ENCODE measurements around the gene MAGEB2.

MAGEB2 gene

GRCh38 chrX:30246769-30247489 lies 31.6 kb downstream of the MAGEB2 start, which contains the start of gene MAGEB1:
Gene MAGEB1, plus strand, starts transcription at chrX:30247146. Its CDS starts 3,348 bp downstream, at chrX:30250494.
- DNase-seq: no peak
- Mint-ChIP-seq H3K36me3 (ENCODE audit: low read depth) (no peaks in the 10 kb centered on the region), H3K4me3 (no peak within 1 kb of the TSS), H3K9me3 (no peaks in the 10 kb centered on the region), H3K4me1 (ENCODE audit: low read depth) (no peaks in the 10 kb centered on the region), H3K27me3 (peaks cover 13% of the 10 kb centered on the region), H3K27ac (no peak within 1 kb of the TSS)

- Mint-ChIP-seq H3K9me3 (no peaks in the 10 kb centered on the region), H3K27ac (no peak overlapping the region), H3K36me3 (ENCODE audit: low read depth) (no peaks in the 10 kb centered on the region), H3K4me3 (no peak overlapping the region), H3K27me3 (peaks cover 13% of the 10 kb centered on the region), H3K4me1 (ENCODE audit: low read depth) (no peaks in the 10 kb centered on the region)
- DNase-seq: no peak
Measured at GRCh38 chrX:30248854-30249253, 33.5 kb downstream of the MAGEB2 start.

- peaks cover 6% of the 10 kb centered on the region for H3K9me3 Mint-ChIP-seq
- H3K27ac Mint-ChIP-seq: no peak overlapping the region
- no peaks in the 10 kb centered on the region for H3K4me1 Mint-ChIP-seq (ENCODE audit: low read depth)
- peaks cover 2% of the 10 kb centered on the region for H3K27me3 Mint-ChIP-seq
- H3K36me3 Mint-ChIP-seq (ENCODE audit: low read depth): no peaks in the 10 kb centered on the region
- no peak for DNase-seq
- no peak overlapping the region for H3K4me3 Mint-ChIP-seq
Measured at GRCh38 chrX:30253257-30253656, 37.9 kb downstream of the MAGEB2 start.

GRCh38 chrX:30259927-30260326 lies 44.6 kb downstream of the MAGEB2 start:
- no peaks in the 10 kb centered on the region for H3K4me1 Mint-ChIP-seq (ENCODE audit: low read depth)
- no peaks in the 10 kb centered on the region for H3K36me3 Mint-ChIP-seq (ENCODE audit: low read depth)
- H3K4me3 Mint-ChIP-seq: no peak overlapping the region
- no peak for DNase-seq
- peaks cover 6% of the 10 kb centered on the region for H3K9me3 Mint-ChIP-seq
- no peak overlapping the region for H3K27ac Mint-ChIP-seq
- peaks cover 8% of the 10 kb centered on the region for H3K27me3 Mint-ChIP-seq

- H3K4me3 Mint-ChIP-seq: no peak overlapping the region
- no peaks in the 10 kb centered on the region for H3K36me3 Mint-ChIP-seq (ENCODE audit: low read depth)
- H3K4me1 Mint-ChIP-seq (ENCODE audit: low read depth): no peaks in the 10 kb centered on the region
- peaks cover 8% of the 10 kb centered on the region for H3K27me3 Mint-ChIP-seq
- no peak for DNase-seq
- no peak overlapping the region for H3K27ac Mint-ChIP-seq
- H3K9me3 Mint-ChIP-seq: no peaks in the 10 kb centered on the region
Measured at GRCh38 chrX:30261012-30261411, 45.6 kb downstream of the MAGEB2 start.

GRCh38 chrX:30262763-30263162 lies 47.4 kb downstream of the MAGEB2 start:
- H3K36me3 Mint-ChIP-seq (ENCODE audit: low read depth): no peaks in the 10 kb centered on the region
- H3K27me3 Mint-ChIP-seq: peaks cover 5% of the 10 kb centered on the region
- no peak for DNase-seq
- no peak overlapping the region for H3K4me3 Mint-ChIP-seq
- no peaks in the 10 kb centered on the region for H3K4me1 Mint-ChIP-seq (ENCODE audit: low read depth)
- no peak overlapping the region for H3K27ac Mint-ChIP-seq
- H3K9me3 Mint-ChIP-seq: no peaks in the 10 kb centered on the region

Measured in activated T-cell treated with anti-CD3 and anti-CD28 coated beads, Interleukin-2, amount 50 U/mL, for 24 hours (primary cell).